GM21526 (cell line): Measurements from ENCODE around the gene MED12L.

Source experiments
- ATAC-seq: cut with Tn5 transposase; IDR thresholded peaks from one replicate; pipeline ENCODE4 v1.9.1; 2021; ENCODE audit warnings: moderate library complexity; ENCODE audit not compliant: unreplicated experiment, low FRiP score

The MED12L gene

GRCh38 chr3:151476344-151477018 lies 391.0 kb downstream of the MED12L start:
- no peak for ATAC-seq

- ATAC-seq, result no peak
These were observed 392.3 kb downstream of the MED12L start for GRCh38 chr3:151477591-151478334.

GRCh38 chr3:151478335-151478697 lies 392.9 kb downstream of the MED12L start:
- ATAC-seq, result no peak

- no peak for ATAC-seq
These were observed 394.0 kb downstream of the MED12L start for GRCh38 chr3:151479452-151479851.

- ATAC-seq, result no peak
These were observed 395.0 kb downstream of the MED12L start for GRCh38 chr3:151480492-151480891.

GRCh38 chr3:151483488-151483887 lies 398.0 kb downstream of the MED12L start:
- ATAC-seq, result no peak

GRCh38 chr3:151483961-151484520 lies 398.6 kb downstream of the MED12L start:
- ATAC-seq, result no peak
